Measurements from ENCODE around the gene RAB11A. TPM values are rescaled to one million over a fixed set of nuclear protein-coding genes. Genes with fewer than 3 reads are reported as not detected.

RAB11A gene
- total RNA-seq, 1 donor from 2014 or later: 482 TPM

- no peak overlapping the region for H3K9ac ChIP-seq
- no peaks in the 10 kb centered on the region for H3K27me3 ChIP-seq
- H3K9me3 ChIP-seq (ENCODE audit: low read depth): no peaks in the 10 kb centered on the region
- Mint-ChIP-seq H3K27me3 (ENCODE audit: insufficient read depth, low read depth) (peaks cover 2% of the 10 kb centered on the region), H3K4me1 (peaks cover 5% of the 10 kb centered on the region), H3K4me3 (no peak overlapping the region), H3K36me3 (no peaks in the 10 kb centered on the region), H3K27ac (no peak overlapping the region), H3K9me3 (no peaks in the 10 kb centered on the region)
- no peaks in the 10 kb centered on the region for H3K4me1 ChIP-seq
- H2AFZ ChIP-seq (replicated peaks): no peak overlapping the region
- TF ChIP-seq EZH2phosphoT487 (IDR thresholded peaks at IDR 0.05) (no peak), EZH2 (IDR thresholded peaks at IDR 0.05) (no peak), CTCF (IDR thresholded peaks at IDR 0.05) (no peak)
- H3K4me2 ChIP-seq: no peak overlapping the region
- H4K20me1 ChIP-seq (ENCODE audit: low read depth): no peaks in the 10 kb centered on the region
- no peaks in the 10 kb centered on the region for H3K36me3 ChIP-seq
- H3K27ac ChIP-seq: no peak overlapping the region
- H3K79me2 ChIP-seq (ENCODE audit: low read depth): no peaks in the 10 kb centered on the region
- no peaks in the 10 kb centered on the region for H3F3A ChIP-seq (ENCODE audit: low read depth)
- DNase-seq (ENCODE audit: low spot score): no peak
- H3K4me3 ChIP-seq: no peak overlapping the region
These were observed 57.2 kb downstream of the RAB11A start for GRCh38 chr15:65926459-65926858.

GRCh38 chr15:65926899-65927298 lies 57.6 kb downstream of the RAB11A start:
- no peaks in the 10 kb centered on the region for H4K20me1 ChIP-seq (ENCODE audit: low read depth)
- H3F3A ChIP-seq (ENCODE audit: low read depth): no peaks in the 10 kb centered on the region
- no peaks in the 10 kb centered on the region for H3K4me1 ChIP-seq
- H3K36me3 ChIP-seq: no peaks in the 10 kb centered on the region
- H3K27me3 ChIP-seq: no peaks in the 10 kb centered on the region
- no peak overlapping the region for H3K9ac ChIP-seq
- H3K27ac ChIP-seq: no peak overlapping the region
- H3K4me1 Mint-ChIP-seq: peaks cover 1% of the 10 kb centered on the region
- H3K4me3 Mint-ChIP-seq: no peak overlapping the region
- H2AFZ ChIP-seq (replicated peaks): no peak overlapping the region
- TF ChIP-seq EZH2 (IDR thresholded peaks at IDR 0.05) (no peak), EZH2phosphoT487 (IDR thresholded peaks at IDR 0.05) (no peak), CTCF (IDR thresholded peaks at IDR 0.05) (no peak)
- no peaks in the 10 kb centered on the region for H3K36me3 Mint-ChIP-seq
- H3K9me3 ChIP-seq (ENCODE audit: low read depth): no peaks in the 10 kb centered on the region
- no peak overlapping the region for H3K27ac Mint-ChIP-seq
- no peaks in the 10 kb centered on the region for H3K79me2 ChIP-seq (ENCODE audit: low read depth)
- H3K4me3 ChIP-seq: no peak overlapping the region
- H3K4me2 ChIP-seq: no peak overlapping the region
- H3K9me3 Mint-ChIP-seq: no peaks in the 10 kb centered on the region
- DNase-seq (ENCODE audit: low spot score): no peak
- peaks cover 2% of the 10 kb centered on the region for H3K27me3 Mint-ChIP-seq (ENCODE audit: insufficient read depth, low read depth)

GRCh38 chr15:65927545-65927944 lies 58.3 kb downstream of the RAB11A start:
- H3K9ac ChIP-seq: no peak overlapping the region
- no peaks in the 10 kb centered on the region for H3K79me2 ChIP-seq (ENCODE audit: low read depth)
- no peaks in the 10 kb centered on the region for H3K36me3 ChIP-seq
- H2AFZ ChIP-seq (replicated peaks): no peak overlapping the region
- no peaks in the 10 kb centered on the region for H3K9me3 Mint-ChIP-seq
- H3K27ac ChIP-seq: no peak overlapping the region
- H3K4me3 ChIP-seq: no peak overlapping the region
- no peak overlapping the region for H3K27ac Mint-ChIP-seq
- no peaks in the 10 kb centered on the region for H3K4me1 Mint-ChIP-seq
- H3F3A ChIP-seq (ENCODE audit: low read depth): no peaks in the 10 kb centered on the region
- H3K9me3 ChIP-seq (ENCODE audit: low read depth): no peaks in the 10 kb centered on the region
- H4K20me1 ChIP-seq (ENCODE audit: low read depth): no peaks in the 10 kb centered on the region
- no peak for DNase-seq (ENCODE audit: low spot score)
- H3K27me3 ChIP-seq: no peaks in the 10 kb centered on the region
- no peaks in the 10 kb centered on the region for H3K27me3 Mint-ChIP-seq (ENCODE audit: insufficient read depth, low read depth)
- H3K4me3 Mint-ChIP-seq: no peak overlapping the region
- TF ChIP-seq CTCF (IDR thresholded peaks at IDR 0.05) (peak; percentile 20), EZH2 (IDR thresholded peaks at IDR 0.05) (no peak)
- H3K36me3 Mint-ChIP-seq: no peaks in the 10 kb centered on the region
- H3K4me1 ChIP-seq: no peaks in the 10 kb centered on the region
- H3K4me2 ChIP-seq: no peak overlapping the region

GRCh38 chr15:65929573-65929972 lies 60.3 kb downstream of the RAB11A start:
- TF ChIP-seq EZH2phosphoT487 (IDR thresholded peaks at IDR 0.05): no peak
- no peak for TF ChIP-seq EZH2 (IDR thresholded peaks at IDR 0.05)
- TF ChIP-seq CTCF (IDR thresholded peaks at IDR 0.05): no peak
- no peak overlapping the region for H3K27ac ChIP-seq
- H3K27me3 Mint-ChIP-seq (ENCODE audit: insufficient read depth, low read depth): no peaks in the 10 kb centered on the region
- no peaks in the 10 kb centered on the region for H3K27me3 ChIP-seq
- H2AFZ ChIP-seq (replicated peaks): no peak overlapping the region
- H3K4me3 Mint-ChIP-seq: no peak overlapping the region
- H3K9me3 Mint-ChIP-seq: no peaks in the 10 kb centered on the region
- H3K36me3 Mint-ChIP-seq: no peaks in the 10 kb centered on the region
- H3F3A ChIP-seq (ENCODE audit: low read depth): no peaks in the 10 kb centered on the region
- no peak for DNase-seq (ENCODE audit: low spot score)
- H3K4me3 ChIP-seq: no peak overlapping the region
- H3K4me1 ChIP-seq: no peaks in the 10 kb centered on the region
- H4K20me1 ChIP-seq (ENCODE audit: low read depth): no peaks in the 10 kb centered on the region
- H3K9ac ChIP-seq: no peak overlapping the region
- H3K27ac Mint-ChIP-seq: no peak overlapping the region
- H3K4me2 ChIP-seq: no peak overlapping the region
- no peaks in the 10 kb centered on the region for H3K4me1 Mint-ChIP-seq
- H3K9me3 ChIP-seq (ENCODE audit: low read depth): no peaks in the 10 kb centered on the region
- no peaks in the 10 kb centered on the region for H3K36me3 ChIP-seq
- no peaks in the 10 kb centered on the region for H3K79me2 ChIP-seq (ENCODE audit: low read depth)

All from neural progenitor cell (in vitro differentiated cells).